NB4 (cell line): Measurements from ENCODE around the gene CNTNAP2.

Experiments
- CTCF ChIP-seq: IDR thresholded peaks from one replicate; pipeline ENCODE4 v1.5.1; 2012; ENCODE audit warnings: low read depth, low read length
- MYC ChIP-seq: IDR thresholded peaks from 2 replicates; pipeline ENCODE4 v1.6.1; 2011; ENCODE audit warnings: low read depth, low read length
- POLR2A ChIP-seq: IDR thresholded peaks from 2 replicates; pipeline ENCODE4 v1.6.1; 2011; ENCODE audit warnings: mild to moderate bottlenecking; ENCODE audit not compliant: insufficient read length; ENCODE audit errors: extremely low read depth

- TF ChIP-seq CTCF (no peak), POLR2A (no peak), MYC (no peak)
Measured at GRCh38 chr7:147153571-147153970, 1037.0 kb downstream of the CNTNAP2 start.
